ENCODE data around the gene PTN.
"Not testable (repeated sequence)": the region's sequence is repeated elsewhere in the genome, so short reads cannot be mapped to it uniquely, and the experiment has no call there.

The PTN gene

DNA sequence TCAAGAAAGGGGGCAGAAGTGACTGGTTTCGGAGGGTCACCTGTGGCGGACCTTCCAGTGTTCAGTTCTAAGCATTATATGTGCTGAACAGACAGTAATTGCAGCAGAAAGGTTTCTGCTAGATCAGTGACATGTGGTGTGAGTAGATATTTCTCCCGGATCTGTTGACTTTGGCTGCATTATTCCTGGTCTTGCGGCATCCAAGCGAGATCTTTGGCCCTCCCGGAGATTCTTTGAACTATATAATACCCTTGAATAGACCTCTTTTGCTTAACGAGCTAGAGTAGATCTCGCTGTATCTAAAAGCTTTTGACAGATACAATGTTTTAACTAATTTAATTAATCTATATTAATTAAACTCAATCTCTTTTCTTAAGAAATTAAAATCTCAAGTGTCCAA is 99.8 kb downstream of the PTN start:
- H3K4me3 ChIP-seq (ENCODE audit: low read depth in 1 of 5, low read length in 5 of 5), result no peak overlapping the region
- no peak overlapping the region for H3K9ac ChIP-seq (ENCODE audit: low read length in 5 of 5)
- H3K4me1 ChIP-seq (ENCODE audit: control insufficient read depth in 5 of 5, insufficient read depth in 5 of 5, low read length in 5 of 5), result no peaks in the 10 kb centered on the region
- no peak overlapping the region for H3K27ac ChIP-seq (ENCODE audit: low read depth, low read length)
- peaks cover 0 to 2% (median 0%) of the 10 kb centered on the region in 5 donors for H3K9me3 ChIP-seq (ENCODE audit: control insufficient read depth in 5 of 5, low read length in 5 of 5)
- no peaks in the 10 kb centered on the region for H3K27me3 ChIP-seq (ENCODE audit: control insufficient read depth in 5 of 5, insufficient read depth in 4 of 5, low read length in 5 of 5)
- no peaks in the 10 kb centered on the region for H3K36me3 ChIP-seq (ENCODE audit: control insufficient read depth in 5 of 5, insufficient read depth in 5 of 5, low read length in 5 of 5)

- Histone ChIP-seq H3K9me3 (ENCODE audit: control insufficient read depth in 5 of 5, low read length in 5 of 5) (peaks cover 0 to 2% (median 0%) of the 10 kb centered on the region in 5 donors), H3K27me3 (ENCODE audit: control insufficient read depth in 5 of 5, insufficient read depth in 4 of 5, low read length in 5 of 5) (no peaks in the 10 kb centered on the region), H3K36me3 (ENCODE audit: control insufficient read depth in 5 of 5, insufficient read depth in 5 of 5, low read length in 5 of 5) (no peaks in the 10 kb centered on the region), H3K4me1 (ENCODE audit: control insufficient read depth in 5 of 5, insufficient read depth in 5 of 5, low read length in 5 of 5) (no peaks in the 10 kb centered on the region), H3K9ac (ENCODE audit: low read length in 5 of 5) (no peak overlapping the region), H3K27ac (ENCODE audit: low read depth, low read length) (no peak overlapping the region), H3K4me3 (ENCODE audit: low read depth in 1 of 5, low read length in 5 of 5) (no peak overlapping the region)
Observed at GRCh38 chr7:137242616-137243015, 100.9 kb downstream of the PTN start.

- H3K9ac ChIP-seq (ENCODE audit: low read length in 5 of 5), result no peak overlapping the region
- no peak overlapping the region for H3K27ac ChIP-seq (ENCODE audit: low read depth, low read length)
- no peak overlapping the region for H3K4me3 ChIP-seq (ENCODE audit: low read depth in 1 of 5, low read length in 5 of 5)
- H3K36me3 ChIP-seq (ENCODE audit: control insufficient read depth in 5 of 5, insufficient read depth in 5 of 5, low read length in 5 of 5), result no peaks in the 10 kb centered on the region
- H3K9me3 ChIP-seq (ENCODE audit: control insufficient read depth in 5 of 5, low read length in 5 of 5), result peaks cover 0 to 2% (median 0%) of the 10 kb centered on the region in 5 donors
- H3K4me1 ChIP-seq (ENCODE audit: control insufficient read depth in 5 of 5, insufficient read depth in 5 of 5, low read length in 5 of 5), result no peaks in the 10 kb centered on the region
- H3K27me3 ChIP-seq (ENCODE audit: control insufficient read depth in 5 of 5, insufficient read depth in 4 of 5, low read length in 5 of 5), result no peaks in the 10 kb centered on the region
Observed at GRCh38 chr7:137241655-137242360, 101.7 kb downstream of the PTN start.

- H3K4me3 ChIP-seq (ENCODE audit: low read depth in 1 of 5, low read length in 5 of 5); H3K9ac ChIP-seq (ENCODE audit: low read length in 5 of 5); H3K27me3 ChIP-seq (ENCODE audit: control insufficient read depth in 5 of 5, insufficient read depth in 4 of 5, low read length in 5 of 5); H3K9me3 ChIP-seq (ENCODE audit: control insufficient read depth in 5 of 5, low read length in 5 of 5); H3K27ac ChIP-seq (ENCODE audit: low read depth, low read length); H3K4me1 ChIP-seq (ENCODE audit: control insufficient read depth in 5 of 5, insufficient read depth in 5 of 5, low read length in 5 of 5); H3K36me3 ChIP-seq (ENCODE audit: control insufficient read depth in 5 of 5, insufficient read depth in 5 of 5, low read length in 5 of 5): not testable (repeated sequence)
Observed at GRCh38 chr7:137239186-137239585, 104.3 kb downstream of the PTN start.

GRCh38 chr7:137235434-137235833 is 108.1 kb downstream of the PTN start:
- Histone ChIP-seq H3K27me3 (ENCODE audit: control insufficient read depth in 5 of 5, insufficient read depth in 4 of 5, low read length in 5 of 5) (no peaks in the 10 kb centered on the region), H3K36me3 (ENCODE audit: control insufficient read depth in 5 of 5, insufficient read depth in 5 of 5, low read length in 5 of 5) (no peaks in the 10 kb centered on the region), H3K9ac (ENCODE audit: low read length in 5 of 5) (no peak overlapping the region), H3K4me3 (ENCODE audit: low read depth in 1 of 5, low read length in 5 of 5) (no peak overlapping the region), H3K9me3 (ENCODE audit: control insufficient read depth in 5 of 5, low read length in 5 of 5) (no peaks in the 10 kb centered on the region), H3K27ac (ENCODE audit: low read depth, low read length) (no peak overlapping the region), H3K4me1 (ENCODE audit: control insufficient read depth in 5 of 5, insufficient read depth in 5 of 5, low read length in 5 of 5) (no peaks in the 10 kb centered on the region)

GRCh38 chr7:137231167-137231566 is 112.4 kb downstream of the PTN start:
- no peak overlapping the region for H3K9ac ChIP-seq (ENCODE audit: low read length in 5 of 5)
- H3K4me3 ChIP-seq (ENCODE audit: low read depth in 1 of 5, low read length in 5 of 5), result no peak overlapping the region
- no peaks in the 10 kb centered on the region for H3K27me3 ChIP-seq (ENCODE audit: control insufficient read depth in 5 of 5, insufficient read depth in 4 of 5, low read length in 5 of 5)
- no peak overlapping the region for H3K27ac ChIP-seq (ENCODE audit: low read depth, low read length)
- H3K9me3 ChIP-seq (ENCODE audit: control insufficient read depth in 5 of 5, low read length in 5 of 5), result peaks cover 0 to 2% (median 0%) of the 10 kb centered on the region in 5 donors
- no peaks in the 10 kb centered on the region for H3K36me3 ChIP-seq (ENCODE audit: control insufficient read depth in 5 of 5, insufficient read depth in 5 of 5, low read length in 5 of 5)
- H3K4me1 ChIP-seq (ENCODE audit: control insufficient read depth in 5 of 5, insufficient read depth in 5 of 5, low read length in 5 of 5), result no peaks in the 10 kb centered on the region

DNA sequence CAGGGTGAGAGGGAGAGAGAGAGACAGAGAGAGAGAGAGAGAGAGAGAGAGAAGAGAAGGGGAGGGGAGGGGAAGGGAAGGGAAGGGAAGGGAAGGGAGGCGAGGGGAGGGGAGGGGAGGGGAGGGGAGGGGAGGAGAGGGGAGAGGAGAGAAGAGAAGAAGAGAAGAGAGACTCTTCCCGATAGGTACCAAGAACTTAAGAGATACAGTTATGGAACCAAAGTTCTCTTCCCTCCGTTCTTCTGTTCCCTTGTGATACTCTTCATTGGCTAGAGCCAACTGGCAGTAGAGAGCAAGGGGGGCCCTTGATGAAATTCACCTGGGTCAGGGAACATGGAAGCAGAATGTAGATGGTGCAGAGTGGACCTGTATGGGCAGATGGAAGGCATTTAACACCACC is 122.1 kb downstream of the PTN start:
- no peaks in the 10 kb centered on the region for H3K4me1 ChIP-seq (ENCODE audit: control insufficient read depth in 5 of 5, insufficient read depth in 5 of 5, low read length in 5 of 5)
- H3K9ac ChIP-seq (ENCODE audit: low read length in 5 of 5), result no peak overlapping the region
- no peaks in the 10 kb centered on the region for H3K9me3 ChIP-seq (ENCODE audit: control insufficient read depth in 5 of 5, low read length in 5 of 5)
- H3K4me3 ChIP-seq (ENCODE audit: low read depth in 1 of 5, low read length in 5 of 5), result no peak overlapping the region
- no peaks in the 10 kb centered on the region for H3K36me3 ChIP-seq (ENCODE audit: control insufficient read depth in 5 of 5, insufficient read depth in 5 of 5, low read length in 5 of 5)
- H3K27ac ChIP-seq (ENCODE audit: low read depth, low read length), result no peak overlapping the region
- H3K27me3 ChIP-seq (ENCODE audit: control insufficient read depth in 5 of 5, insufficient read depth in 4 of 5, low read length in 5 of 5), result no peaks in the 10 kb centered on the region

DNA sequence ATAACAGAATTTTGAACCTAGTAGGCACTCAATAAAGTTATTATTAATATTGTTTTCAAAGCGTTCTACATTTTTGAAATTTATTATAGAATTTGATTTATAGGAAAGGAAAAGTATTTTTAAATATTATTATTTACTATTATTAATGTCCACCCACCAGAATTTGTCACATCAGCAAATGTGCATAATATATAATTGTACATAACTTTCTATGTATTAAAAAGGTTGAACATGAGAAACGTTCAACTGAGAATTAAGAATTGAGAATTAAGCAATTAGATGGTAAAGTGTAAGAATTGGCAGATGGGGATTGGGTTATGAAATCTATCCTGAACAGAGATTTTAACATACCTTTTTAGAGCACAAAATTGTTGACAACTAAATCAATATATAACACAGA is 129.8 kb downstream of the PTN start:
- H3K4me3 ChIP-seq (ENCODE audit: low read depth in 1 of 5, low read length in 5 of 5), result no peak overlapping the region
- no peaks in the 10 kb centered on the region for H3K36me3 ChIP-seq (ENCODE audit: control insufficient read depth in 5 of 5, insufficient read depth in 5 of 5, low read length in 5 of 5)
- no peak overlapping the region for H3K27ac ChIP-seq (ENCODE audit: low read depth, low read length)
- H3K4me1 ChIP-seq (ENCODE audit: control insufficient read depth in 5 of 5, insufficient read depth in 5 of 5, low read length in 5 of 5), result no peaks in the 10 kb centered on the region
- peaks cover 0 to 5% (median 0%) of the 10 kb centered on the region in 5 donors for H3K9me3 ChIP-seq (ENCODE audit: control insufficient read depth in 5 of 5, low read length in 5 of 5)
- H3K9ac ChIP-seq (ENCODE audit: low read length in 5 of 5), result no peak overlapping the region
- H3K27me3 ChIP-seq (ENCODE audit: control insufficient read depth in 5 of 5, insufficient read depth in 4 of 5, low read length in 5 of 5), result no peaks in the 10 kb centered on the region

DNA sequence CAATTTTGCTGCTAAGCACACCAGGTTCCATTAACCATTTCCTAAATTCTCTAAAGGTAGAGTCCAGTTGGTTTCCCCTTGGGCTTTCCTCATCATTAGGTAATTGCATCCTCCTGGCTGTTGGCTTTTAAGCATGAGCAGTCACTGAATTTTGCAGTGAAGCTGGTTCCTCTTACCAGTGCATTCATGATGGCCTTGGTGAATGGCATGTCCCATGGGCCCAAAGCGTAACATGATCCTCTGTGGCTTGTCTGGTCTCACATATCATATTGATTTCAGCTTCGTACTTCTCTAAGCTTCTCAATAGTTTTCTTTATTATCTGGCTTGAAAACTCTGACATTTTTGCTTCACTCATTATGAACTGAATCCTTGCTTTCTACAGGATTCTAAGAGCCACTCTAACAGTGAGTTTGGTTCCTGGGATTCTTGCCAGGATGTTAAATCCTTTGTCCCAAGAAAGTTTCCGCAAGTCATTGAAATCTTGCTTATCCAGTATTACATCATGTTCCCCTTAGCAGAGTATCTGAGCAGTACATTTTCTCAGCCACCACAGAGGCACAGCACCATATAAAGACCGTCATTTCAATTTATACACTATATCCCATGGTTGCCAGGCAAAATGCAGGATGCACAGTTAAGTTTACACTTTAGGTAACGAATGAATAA is 134.2 kb downstream of the PTN start:
- Histone ChIP-seq H3K36me3 (ENCODE audit: control insufficient read depth in 5 of 5, insufficient read depth in 5 of 5, low read length in 5 of 5) (no peaks in the 10 kb centered on the region), H3K4me3 (ENCODE audit: low read depth in 1 of 5, low read length in 5 of 5) (no peak overlapping the region), H3K9ac (ENCODE audit: low read length in 5 of 5) (no peak overlapping the region), H3K9me3 (ENCODE audit: control insufficient read depth in 5 of 5, low read length in 5 of 5) (peaks cover 0 to 29% (median 6%) of the 10 kb centered on the region in 5 donors), H3K27me3 (ENCODE audit: control insufficient read depth in 5 of 5, insufficient read depth in 4 of 5, low read length in 5 of 5) (no peaks in the 10 kb centered on the region), H3K4me1 (ENCODE audit: control insufficient read depth in 5 of 5, insufficient read depth in 5 of 5, low read length in 5 of 5) (no peaks in the 10 kb centered on the region), H3K27ac (ENCODE audit: low read depth, low read length) (no peak overlapping the region)

- no peak overlapping the region for H3K4me3 ChIP-seq (ENCODE audit: low read depth in 1 of 5, low read length in 5 of 5)
- H3K27ac ChIP-seq (ENCODE audit: low read depth, low read length), result no peak overlapping the region
- no peak overlapping the region for H3K9ac ChIP-seq (ENCODE audit: low read length in 5 of 5)
- H3K27me3 ChIP-seq (ENCODE audit: control insufficient read depth in 5 of 5, insufficient read depth in 4 of 5, low read length in 5 of 5), result no peaks in the 10 kb centered on the region
- H3K36me3 ChIP-seq (ENCODE audit: control insufficient read depth in 5 of 5, insufficient read depth in 5 of 5, low read length in 5 of 5), result no peaks in the 10 kb centered on the region
- H3K9me3 ChIP-seq (ENCODE audit: control insufficient read depth in 5 of 5, low read length in 5 of 5), result peaks cover 0 to 30% (median 6%) of the 10 kb centered on the region in 5 donors
- peaks cover 0 to 4% (median 0%) of the 10 kb centered on the region in 5 donors for H3K4me1 ChIP-seq (ENCODE audit: control insufficient read depth in 5 of 5, insufficient read depth in 5 of 5, low read length in 5 of 5)
Observed at GRCh38 chr7:137206770-137207169, 136.8 kb downstream of the PTN start.

All from subcutaneous abdominal adipose tissue (tissue), 5 donors.